ENCODE data around the gene ACSS1.
"Not testable (repeated sequence)": the region's sequence is repeated elsewhere in the genome, so short reads cannot be mapped to it uniquely, and the experiment has no call there.

Gene ACSS1

DNA sequence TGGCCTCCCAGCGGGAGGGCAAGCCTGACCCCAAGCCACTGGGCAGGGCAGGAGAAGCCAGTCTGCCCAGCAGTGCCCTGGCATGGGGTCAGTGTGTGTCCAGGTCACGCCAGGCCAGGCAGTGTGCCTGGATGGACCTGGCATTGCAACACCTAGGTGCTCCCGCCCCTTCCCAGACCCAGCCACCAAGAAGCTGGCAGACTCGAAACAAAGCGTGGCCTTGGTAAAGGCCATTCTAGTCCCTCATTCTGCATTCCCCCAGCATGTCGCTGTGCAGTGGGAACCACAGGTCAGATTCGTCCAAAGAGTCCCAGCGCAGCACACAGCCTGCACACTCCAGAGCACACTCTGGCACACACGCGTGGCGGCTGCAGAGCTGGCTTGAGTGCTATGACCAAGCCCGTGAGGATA, 46.1 kb downstream of the ACSS1 start:
- H3K9ac ChIP-seq (ENCODE audit: low read length): no peak overlapping the region

DNA sequence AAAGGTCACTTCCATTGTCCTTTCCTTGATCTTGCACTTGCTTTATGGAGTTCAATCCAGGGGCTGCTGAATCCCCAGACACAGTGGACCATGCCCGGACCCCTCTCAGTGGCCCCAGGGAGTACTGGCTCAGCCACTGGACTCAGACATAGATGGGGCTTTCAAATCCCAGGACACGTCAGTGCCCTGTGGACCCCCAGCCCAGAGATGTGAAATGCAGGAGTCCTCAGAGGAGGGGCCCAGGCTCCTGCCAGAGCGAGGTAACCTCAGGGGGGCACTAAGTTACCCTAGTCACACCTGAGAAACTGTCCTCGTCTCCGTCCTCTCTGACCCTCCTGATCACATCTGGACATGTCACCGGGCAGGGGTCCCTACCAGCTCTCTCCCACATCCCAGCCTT, 46.7 kb downstream of the ACSS1 start:
- DNase-seq (ENCODE audit: low read depth): no peak
- Histone ChIP-seq H3K9me3 (ENCODE audit: control insufficient read depth, low read length) (no peaks in the 10 kb centered on the region), H3K4me3 (ENCODE audit: low read length) (no peak overlapping the region), H3K9ac (ENCODE audit: low read length) (no peak overlapping the region), H3K36me3 (ENCODE audit: control insufficient read depth, insufficient read depth, low read length, severe bottlenecking) (peaks cover 73% of the 10 kb centered on the region), H3K27me3 (replicated peaks; ENCODE audit: control insufficient read depth, insufficient read depth, low read length) (peaks cover 5% of the 10 kb centered on the region), H3K4me1 (ENCODE audit: control insufficient read depth, insufficient read depth, low read length) (no peaks in the 10 kb centered on the region)

More for the DNA sequence above, 46.1 kb downstream of the ACSS1 start:
- Histone ChIP-seq H3K9me3 (ENCODE audit: control insufficient read depth, low read length) (no peaks in the 10 kb centered on the region), H3K4me3 (ENCODE audit: low read length) (no peak overlapping the region), H3K4me1 (ENCODE audit: control insufficient read depth, insufficient read depth, low read length) (no peaks in the 10 kb centered on the region), H3K36me3 (ENCODE audit: control insufficient read depth, insufficient read depth, low read length, severe bottlenecking) (peaks cover 71% of the 10 kb centered on the region), H3K27me3 (replicated peaks; ENCODE audit: control insufficient read depth, insufficient read depth, low read length) (no peaks in the 10 kb centered on the region)
- DNase-seq (ENCODE audit: low read depth): no peak

DNA sequence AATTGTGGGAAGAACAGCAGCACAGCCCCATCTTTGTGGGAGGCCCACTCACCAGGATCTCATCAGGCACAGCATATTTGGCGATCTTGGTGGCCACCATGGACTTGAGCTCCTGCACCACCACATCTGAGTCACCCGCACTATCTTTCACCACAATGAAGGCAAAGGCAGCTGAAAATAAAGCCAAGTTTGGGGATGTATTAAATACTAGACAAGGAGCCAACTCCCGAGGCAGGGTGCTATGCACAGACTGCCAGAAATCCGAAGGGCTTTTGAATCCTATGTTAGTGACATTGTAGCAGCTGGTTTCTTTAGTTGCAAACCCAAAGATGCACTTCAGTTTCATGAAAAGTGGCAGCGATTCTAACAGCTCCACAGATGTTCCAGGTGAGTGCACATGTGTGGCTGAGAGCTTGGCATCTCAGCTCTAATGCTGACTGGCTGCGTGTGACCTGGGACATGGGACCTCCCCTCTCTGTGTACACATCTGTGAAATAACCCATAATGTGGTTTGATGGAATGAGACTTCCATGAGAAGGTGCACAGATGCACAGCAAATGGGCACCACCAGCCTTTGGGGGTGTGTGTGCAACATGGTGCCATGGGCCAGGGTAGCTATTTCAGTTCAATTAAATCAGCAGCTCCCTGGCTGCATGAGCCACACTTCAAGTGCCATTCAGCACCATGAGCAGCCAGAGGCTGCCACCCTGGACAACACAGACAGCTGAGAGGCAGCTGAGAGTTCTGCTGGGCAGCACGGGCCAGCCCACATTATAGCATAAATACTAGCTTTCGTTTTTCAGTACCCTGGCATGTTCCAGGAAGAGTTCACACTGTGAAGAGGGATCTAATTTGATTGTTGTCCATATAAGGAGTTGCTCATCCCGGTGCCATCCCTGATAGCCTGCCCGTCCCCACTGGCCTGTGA, 48.5 kb downstream of the ACSS1 start:
- H3K36me3 ChIP-seq (ENCODE audit: control insufficient read depth, insufficient read depth, low read length, severe bottlenecking): peaks cover 72% of the 10 kb centered on the region
- no peaks in the 10 kb centered on the region for H3K9me3 ChIP-seq (ENCODE audit: control insufficient read depth, low read length)
- H3K4me3 ChIP-seq (ENCODE audit: low read length): no peak overlapping the region
- H3K27me3 ChIP-seq (replicated peaks; ENCODE audit: control insufficient read depth, insufficient read depth, low read length): peaks cover 5% of the 10 kb centered on the region
- H3K4me1 ChIP-seq (ENCODE audit: control insufficient read depth, insufficient read depth, low read length): no peaks in the 10 kb centered on the region
- H3K9ac ChIP-seq (ENCODE audit: low read length): no peak overlapping the region
- no peak for DNase-seq (ENCODE audit: low read depth)

DNA sequence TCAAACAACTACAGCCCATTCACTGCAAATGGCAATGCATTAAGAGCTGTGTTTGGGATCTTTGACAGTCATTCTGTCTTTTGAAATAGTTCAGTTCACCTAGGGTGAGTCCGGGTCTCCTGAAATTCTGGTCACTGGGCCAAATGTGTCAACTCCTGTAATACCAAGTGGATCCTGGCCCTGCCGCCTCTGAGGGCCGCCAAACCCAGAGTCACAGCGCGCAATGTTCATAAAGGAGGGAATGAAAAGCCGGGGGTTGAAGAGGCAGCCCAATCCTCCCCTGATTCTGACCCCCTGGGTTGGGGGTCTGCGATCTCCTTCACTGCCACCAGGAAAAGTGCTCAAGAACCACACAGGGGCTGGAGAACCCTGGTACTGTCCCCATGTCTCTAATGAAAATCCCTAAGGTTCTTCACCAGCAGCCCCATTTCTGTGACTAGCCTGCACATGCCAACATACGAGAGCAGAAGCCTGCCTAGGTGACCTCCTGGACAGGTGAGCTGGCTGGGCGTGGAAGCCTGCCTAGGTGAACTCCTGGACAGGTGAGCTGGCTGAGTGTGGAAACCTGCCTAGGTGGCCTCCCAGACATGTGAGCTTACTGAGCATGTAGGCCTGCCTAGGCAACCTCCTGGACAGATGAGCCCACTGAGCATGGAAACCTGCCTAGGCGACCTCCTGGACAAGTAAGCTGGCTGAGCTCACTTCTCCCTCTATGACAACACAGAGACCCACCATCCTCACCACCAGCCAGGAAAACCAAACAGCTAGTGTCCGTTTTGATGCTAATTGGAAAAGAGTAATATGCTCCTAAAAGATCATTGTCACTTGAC, 49.3 kb downstream of the ACSS1 start:
- no peak for DNase-seq (ENCODE audit: low read depth)
- H3K9me3 ChIP-seq (ENCODE audit: control insufficient read depth, low read length): no peaks in the 10 kb centered on the region
- no peak overlapping the region for H3K4me3 ChIP-seq (ENCODE audit: low read length)
- H3K27me3 ChIP-seq (replicated peaks; ENCODE audit: control insufficient read depth, insufficient read depth, low read length): peaks cover 5% of the 10 kb centered on the region
- H3K4me1 ChIP-seq (ENCODE audit: control insufficient read depth, insufficient read depth, low read length): no peaks in the 10 kb centered on the region
- H3K36me3 ChIP-seq (ENCODE audit: control insufficient read depth, insufficient read depth, low read length, severe bottlenecking): peaks cover 68% of the 10 kb centered on the region
- H3K9ac ChIP-seq (ENCODE audit: low read length): no peak overlapping the region

DNA sequence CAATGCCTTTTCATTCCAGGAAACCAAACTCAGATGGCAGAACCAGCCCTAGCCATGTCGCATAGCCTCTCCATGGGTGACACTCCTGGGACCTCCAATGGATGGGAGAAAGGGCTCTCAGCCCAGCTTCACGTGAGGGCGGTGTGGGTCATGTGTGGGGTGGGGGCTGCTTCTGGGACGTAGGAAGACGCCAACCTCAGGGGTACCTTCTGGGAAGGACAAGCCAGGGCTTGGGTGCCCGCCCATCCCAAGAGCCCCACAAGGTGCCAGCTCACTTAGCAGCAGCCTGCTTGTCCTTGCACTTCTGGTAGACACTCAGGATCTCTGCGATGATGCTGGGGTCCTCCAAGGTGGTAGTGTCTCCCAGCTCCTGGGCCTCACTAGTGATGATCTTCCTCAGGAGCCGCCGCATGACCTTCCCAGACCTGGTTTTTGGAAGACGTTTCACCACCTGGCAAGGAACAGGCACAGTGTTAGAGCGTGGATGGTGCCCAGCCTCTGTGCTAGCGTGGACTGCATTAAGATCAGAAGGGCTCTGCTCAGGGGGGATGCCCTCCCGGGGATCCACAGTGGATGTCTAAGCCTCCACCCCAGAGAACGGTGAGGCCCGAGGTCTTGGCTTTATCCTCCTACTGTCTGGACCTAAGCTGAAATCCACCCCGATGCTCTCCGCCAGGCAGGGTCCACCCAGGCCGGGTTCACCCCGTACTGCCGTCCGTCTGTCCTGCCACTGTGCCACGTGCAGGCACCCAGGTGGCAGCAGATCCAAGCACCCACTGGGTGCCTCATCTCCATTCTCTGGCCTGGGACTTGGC, 50.2 kb downstream of the ACSS1 start:
- Histone ChIP-seq H3K36me3 (ENCODE audit: control insufficient read depth, insufficient read depth, low read length, severe bottlenecking) (peaks cover 59% of the 10 kb centered on the region), H3K4me1 (ENCODE audit: control insufficient read depth, insufficient read depth, low read length) (no peaks in the 10 kb centered on the region), H3K4me3 (ENCODE audit: low read length) (no peak overlapping the region), H3K9me3 (ENCODE audit: control insufficient read depth, low read length) (no peaks in the 10 kb centered on the region), H3K27me3 (replicated peaks; ENCODE audit: control insufficient read depth, insufficient read depth, low read length) (peaks cover 5% of the 10 kb centered on the region), H3K9ac (ENCODE audit: low read length) (no peak overlapping the region)
- no peak for DNase-seq (ENCODE audit: low read depth)

DNA sequence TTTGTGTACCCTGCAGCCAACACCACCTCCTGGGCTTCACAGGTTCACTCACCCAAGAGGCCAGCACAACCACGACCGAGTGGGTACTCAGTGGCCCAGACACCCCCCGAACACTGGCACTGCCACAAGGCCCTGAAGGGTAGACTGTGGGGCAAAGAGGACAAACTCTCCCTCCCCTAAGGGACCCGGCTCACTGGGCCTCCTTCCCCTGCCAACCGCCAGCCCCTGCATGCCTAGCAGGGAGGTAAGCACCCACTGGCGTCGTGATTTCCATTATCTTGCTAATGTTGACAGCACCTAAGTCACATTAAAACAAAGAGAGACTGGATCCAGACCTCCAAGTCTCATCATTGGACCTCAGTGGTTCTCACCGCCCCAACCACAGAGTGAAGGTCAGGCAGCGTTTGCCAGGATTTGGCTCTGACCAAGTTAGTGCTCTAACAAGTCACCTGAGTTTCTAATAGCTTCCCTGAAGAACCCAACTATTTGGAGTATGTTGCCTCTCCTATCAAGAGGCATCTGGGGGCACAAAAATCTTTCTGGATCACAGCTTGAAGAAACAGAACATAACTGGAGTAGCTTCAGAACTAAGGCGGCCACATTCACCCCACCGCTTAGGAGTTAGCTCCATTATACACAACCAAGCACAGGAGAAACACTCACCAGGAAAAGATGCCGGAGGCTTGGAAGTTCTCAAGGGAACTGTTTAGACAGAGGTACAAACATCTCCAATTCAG, 51.3 kb downstream of the ACSS1 start:
- Histone ChIP-seq H3K4me1 (ENCODE audit: control insufficient read depth, insufficient read depth, low read length) (no peaks in the 10 kb centered on the region), H3K36me3 (ENCODE audit: control insufficient read depth, insufficient read depth, low read length, severe bottlenecking) (peaks cover 48% of the 10 kb centered on the region), H3K9me3 (ENCODE audit: control insufficient read depth, low read length) (no peaks in the 10 kb centered on the region), H3K4me3 (ENCODE audit: low read length) (no peak overlapping the region), H3K27me3 (replicated peaks; ENCODE audit: control insufficient read depth, insufficient read depth, low read length) (peaks cover 5% of the 10 kb centered on the region), H3K9ac (ENCODE audit: low read length) (no peak overlapping the region)
- no peak for DNase-seq (ENCODE audit: low read depth)

DNA sequence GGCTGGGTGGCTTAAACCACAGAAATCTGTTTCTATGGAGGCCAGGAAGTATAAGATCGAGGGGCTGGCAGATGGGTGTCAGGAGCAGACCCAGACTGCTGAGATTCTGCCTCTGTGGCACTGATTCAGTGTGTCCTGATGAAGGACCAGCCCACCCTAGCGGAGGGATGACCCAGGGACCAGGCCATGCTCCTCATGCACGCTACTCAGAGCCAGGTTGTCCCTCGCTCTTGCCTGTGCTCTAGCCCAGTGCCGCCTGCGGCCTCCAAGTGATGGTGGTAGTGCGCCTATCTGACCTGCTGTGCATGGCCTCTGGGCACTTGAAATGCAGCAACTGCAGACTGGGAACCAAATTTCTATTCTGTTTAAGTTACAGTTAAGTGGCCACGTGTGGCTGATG, 52.3 kb downstream of the ACSS1 start:
- DNase-seq (ENCODE audit: low read depth): no peak
- peaks cover 5% of the 10 kb centered on the region for H3K27me3 ChIP-seq (replicated peaks; ENCODE audit: control insufficient read depth, insufficient read depth, low read length)
- no peak overlapping the region for H3K9ac ChIP-seq (ENCODE audit: low read length)
- no peak overlapping the region for H3K4me3 ChIP-seq (ENCODE audit: low read length)
- peaks cover 40% of the 10 kb centered on the region for H3K36me3 ChIP-seq (ENCODE audit: control insufficient read depth, insufficient read depth, low read length, severe bottlenecking)
- H3K4me1 ChIP-seq (ENCODE audit: control insufficient read depth, insufficient read depth, low read length): peaks cover 3% of the 10 kb centered on the region
- no peaks in the 10 kb centered on the region for H3K9me3 ChIP-seq (ENCODE audit: control insufficient read depth, low read length)

DNA sequence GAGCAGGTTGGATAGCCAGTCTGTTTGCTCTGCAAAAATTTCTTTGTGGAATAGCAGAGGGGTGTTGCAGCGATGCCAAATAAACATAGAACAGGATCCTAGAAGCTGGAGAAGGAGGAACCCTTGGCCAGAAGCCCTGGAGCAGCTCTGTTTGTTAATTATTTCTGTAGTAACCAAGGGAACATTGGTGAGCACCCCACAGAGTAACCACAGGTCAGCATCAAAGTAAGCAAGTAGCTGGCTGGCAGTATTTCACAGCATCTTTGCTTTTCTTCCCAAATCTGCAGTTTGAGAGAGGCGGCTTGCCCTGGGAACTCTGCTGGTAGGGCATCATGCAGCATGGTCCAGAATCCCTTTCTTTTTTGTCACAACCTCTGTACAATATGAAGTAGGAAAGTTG, 52.7 kb downstream of the ACSS1 start:
- H3K4me1 ChIP-seq (ENCODE audit: control insufficient read depth, insufficient read depth, low read length): peaks cover 5% of the 10 kb centered on the region
- H3K9me3 ChIP-seq (ENCODE audit: control insufficient read depth, low read length): no peaks in the 10 kb centered on the region
- DNase-seq (ENCODE audit: low read depth): peak; percentile 41
- no peak overlapping the region for H3K4me3 ChIP-seq (ENCODE audit: low read length)
- H3K36me3 ChIP-seq (ENCODE audit: control insufficient read depth, insufficient read depth, low read length, severe bottlenecking): peaks cover 35% of the 10 kb centered on the region
- peaks cover 5% of the 10 kb centered on the region for H3K27me3 ChIP-seq (replicated peaks; ENCODE audit: control insufficient read depth, insufficient read depth, low read length)
- no peak overlapping the region for H3K9ac ChIP-seq (ENCODE audit: low read length)

DNA sequence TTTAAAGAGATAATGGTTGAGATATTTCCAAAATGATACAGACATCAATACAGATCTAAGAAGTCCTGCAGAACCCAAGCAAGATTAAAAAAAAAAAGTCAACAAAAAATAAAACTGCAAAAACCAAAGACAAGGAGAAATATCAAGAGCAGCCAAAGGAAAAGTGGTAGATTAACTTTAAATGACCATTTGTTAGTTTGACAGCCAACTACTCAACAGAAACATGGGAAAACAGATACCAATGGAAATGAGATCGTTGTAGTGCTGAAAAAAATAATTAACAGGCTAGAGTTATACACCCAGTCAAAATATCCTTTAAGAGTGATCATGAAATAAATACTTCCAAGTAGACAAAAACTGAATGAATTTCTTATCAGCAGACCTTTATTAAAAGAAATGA, 54.9 kb downstream of the ACSS1 start:
- Histone ChIP-seq H3K9me3 (ENCODE audit: control insufficient read depth, low read length) (no peaks in the 10 kb centered on the region), H3K27me3 (replicated peaks; ENCODE audit: control insufficient read depth, insufficient read depth, low read length) (peaks cover 5% of the 10 kb centered on the region), H3K4me1 (ENCODE audit: control insufficient read depth, insufficient read depth, low read length) (peaks cover 23% of the 10 kb centered on the region), H3K36me3 (ENCODE audit: control insufficient read depth, insufficient read depth, low read length, severe bottlenecking) (peaks cover 27% of the 10 kb centered on the region), H3K4me3 (ENCODE audit: low read length) (no peak overlapping the region), H3K9ac (ENCODE audit: low read length) (no peak overlapping the region)
- DNase-seq (ENCODE audit: low read depth): no peak

DNA sequence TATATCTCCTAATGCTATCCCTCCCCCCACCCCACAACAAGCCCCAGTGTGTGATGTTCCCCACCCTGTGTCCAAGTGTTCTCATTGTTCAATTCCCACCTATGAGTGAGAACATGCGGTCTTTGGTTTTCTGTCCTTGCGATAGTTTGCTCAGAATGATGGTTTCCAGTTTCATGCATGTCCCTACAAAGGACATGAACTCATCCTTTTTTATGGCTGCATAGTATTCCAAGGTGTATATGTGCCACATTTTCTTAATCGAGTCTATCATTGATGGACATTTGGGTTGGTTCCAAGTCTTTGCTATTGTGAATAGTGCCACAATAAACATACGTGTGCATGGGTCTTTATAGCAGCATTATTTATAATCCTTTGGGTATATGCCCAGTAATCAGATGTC, 56.6 kb downstream of the ACSS1 start:
- not testable (repeated sequence) for H3K9me3 ChIP-seq (ENCODE audit: control insufficient read depth, low read length); DNase-seq (ENCODE audit: low read depth); H3K4me3 ChIP-seq (ENCODE audit: low read length); H3K27me3 ChIP-seq (replicated peaks; ENCODE audit: control insufficient read depth, insufficient read depth, low read length); H3K9ac ChIP-seq (ENCODE audit: low read length)
- Histone ChIP-seq H3K36me3 (ENCODE audit: control insufficient read depth, insufficient read depth, low read length, severe bottlenecking) (peaks cover 10% of the 10 kb centered on the region), H3K4me1 (ENCODE audit: control insufficient read depth, insufficient read depth, low read length) (peaks cover 31% of the 10 kb centered on the region)
